Activated CD4-positive, CD25-positive, alpha-beta regulatory T cell treated with anti-CD3 and anti-CD28 coated beads, Interleukin-2, amount 50 U/mL, for 24 hours (primary cell): ENCODE results near the gene STK26.
"Not testable (repeated sequence)": the region's sequence is repeated elsewhere in the genome, so short reads cannot be mapped to it uniquely, and the experiment has no call there.

ENCODE experiments used
- ATAC-seq, 2 donors: fragments of 150-1000 bp; cut with Tn5 transposase; one replicate each; pipeline ENCODE4 v1.10.0; 2021; ENCODE audit warnings: mild to moderate bottlenecking in 1 of 2, moderate library complexity in 1 of 2

STK26 gene

GRCh38 chrX:132037479-132037993 is 14.4 kb downstream of the STK26 start:
- ATAC-seq: no peak

- ATAC-seq: no peak
Observed at GRCh38 chrX:132040066-132040465, 17.0 kb downstream of the STK26 start.

- ATAC-seq: no peak
Observed at GRCh38 chrX:132041015-132041414, 17.9 kb downstream of the STK26 start.

GRCh38 chrX:132043977-132044376 is 20.9 kb downstream of the STK26 start:
- no peak for ATAC-seq

- ATAC-seq: no peak
Observed at GRCh38 chrX:132044953-132045352, 21.9 kb downstream of the STK26 start.

- no peak for ATAC-seq
Observed at GRCh38 chrX:132045456-132045855, 22.4 kb downstream of the STK26 start.

- no peak for ATAC-seq
Observed at GRCh38 chrX:132046533-132046932, 23.4 kb downstream of the STK26 start.

- not testable (repeated sequence) for ATAC-seq
Observed at GRCh38 chrX:132051778-132052177, 28.7 kb downstream of the STK26 start.

GRCh38 chrX:132058050-132058449 is 34.9 kb downstream of the STK26 start:
- ATAC-seq: no peak

GRCh38 chrX:132058975-132059374 is 35.9 kb downstream of the STK26 start:
- no peak for ATAC-seq

GRCh38 chrX:132059973-132060540 is 37.0 kb downstream of the STK26 start:
- ATAC-seq: no peak

- ATAC-seq: no peak
Observed at GRCh38 chrX:132063334-132063733, 40.2 kb downstream of the STK26 start.

- ATAC-seq: no peak
Observed at GRCh38 chrX:132063862-132064261, 40.8 kb downstream of the STK26 start.

- ATAC-seq: no peak
Observed at GRCh38 chrX:132068405-132068804, 45.3 kb downstream of the STK26 start.

GRCh38 chrX:132071254-132071653 is 48.2 kb downstream of the STK26 start:
- ATAC-seq: no peak

GRCh38 chrX:132077414-132077813 is 54.3 kb downstream of the STK26 start:
- no peak for ATAC-seq

GRCh38 chrX:132077912-132078311 is 54.8 kb downstream of the STK26 start:
- ATAC-seq: no peak

- ATAC-seq: no peak
Observed at GRCh38 chrX:132085786-132086185, 62.7 kb downstream of the STK26 start.

- no peak for ATAC-seq
Observed at GRCh38 chrX:132086672-132087071, 63.6 kb downstream of the STK26 start.

- ATAC-seq: no peak
Observed at GRCh38 chrX:132088864-132089263, 65.8 kb downstream of the STK26 start.

GRCh38 chrX:132090403-132091159 is 67.5 kb downstream of the STK26 start:
- no peak for ATAC-seq

GRCh38 chrX:132092439-132093065 is 69.5 kb downstream of the STK26 start:
- ATAC-seq: peak; percentile 55 to 61

- ATAC-seq: no peak
Observed at GRCh38 chrX:132093239-132093860, 70.2 kb downstream of the STK26 start.
